ENCODE data around the gene HDAC4. TPM values are rescaled to one million over a fixed set of nuclear protein-coding genes. Genes with fewer than 3 reads are reported as not detected.

HDAC4 gene
- total and polyA plus RNA-seq, 9 donors = 7.0 to 74.0 (median 46.3) TPM

DNA sequence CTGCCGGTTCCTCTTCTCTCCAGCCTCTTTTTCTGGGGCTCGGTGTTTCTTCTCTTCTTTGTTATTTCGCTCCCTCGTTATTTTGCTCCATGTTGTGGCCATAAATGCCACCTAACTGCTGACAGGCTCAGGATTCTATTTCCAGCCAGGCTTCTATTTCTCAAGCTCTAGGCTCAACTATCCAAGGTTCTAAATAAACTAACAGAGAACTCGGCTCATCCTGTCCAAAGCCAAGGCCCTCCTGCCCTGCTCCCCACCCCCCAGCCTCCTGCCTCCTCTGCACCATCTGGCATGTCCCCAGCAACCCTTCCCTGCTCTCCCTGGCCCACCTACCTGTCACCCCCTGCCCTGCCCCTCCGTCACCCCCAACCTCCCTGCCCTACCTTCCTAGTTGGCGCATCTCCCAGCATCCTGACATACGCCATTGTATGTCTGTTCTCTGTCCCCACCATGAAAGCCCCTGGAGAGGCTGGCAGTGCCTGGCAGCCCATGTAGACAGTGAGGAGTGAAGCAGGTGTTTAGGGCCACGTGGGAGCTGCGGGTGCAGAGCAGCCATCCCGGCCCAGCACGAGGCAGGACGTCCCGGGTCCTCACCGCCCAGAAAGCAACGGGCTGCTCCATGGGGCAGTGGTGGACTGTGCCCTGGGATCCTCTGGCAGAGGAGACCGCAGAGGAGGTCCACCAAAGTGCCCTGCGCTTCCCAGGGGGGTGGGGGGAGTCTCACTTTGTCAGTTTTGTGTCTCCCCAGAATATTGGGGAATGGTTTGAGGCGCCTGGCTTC is 366.1 kb downstream of the HDAC4 start:
- TF ChIP-seq POLR2A (IDR thresholded peaks at IDR 0.05) = no peak
- no peak for DNase-seq
- Histone ChIP-seq H3K4me1 (ENCODE audit: insufficient read depth) (no peaks in the 10 kb centered on the region), H3K36me3 (no peaks in the 10 kb centered on the region), H3K9me3 (no peaks in the 10 kb centered on the region), H3K4me3 (no peak overlapping the region), H3K27ac (no peak overlapping the region), H3K27me3 (no peaks in the 10 kb centered on the region)
- 75 to 83% (median 77%) methylated on average over 19 of the region's 19 CpGs for WGBS, 3 donors
- intact Hi-C loops (cut with DNase I) = loop anchor here in 3 of 4 donors (5.0 to 10.0 kb wide), 5 partner anchors 848 to 1110 kb away; partner anchors contain the start of genes COPS9 (in 1 of the 3) and OTOS (in 1 of the 3)

DNA sequence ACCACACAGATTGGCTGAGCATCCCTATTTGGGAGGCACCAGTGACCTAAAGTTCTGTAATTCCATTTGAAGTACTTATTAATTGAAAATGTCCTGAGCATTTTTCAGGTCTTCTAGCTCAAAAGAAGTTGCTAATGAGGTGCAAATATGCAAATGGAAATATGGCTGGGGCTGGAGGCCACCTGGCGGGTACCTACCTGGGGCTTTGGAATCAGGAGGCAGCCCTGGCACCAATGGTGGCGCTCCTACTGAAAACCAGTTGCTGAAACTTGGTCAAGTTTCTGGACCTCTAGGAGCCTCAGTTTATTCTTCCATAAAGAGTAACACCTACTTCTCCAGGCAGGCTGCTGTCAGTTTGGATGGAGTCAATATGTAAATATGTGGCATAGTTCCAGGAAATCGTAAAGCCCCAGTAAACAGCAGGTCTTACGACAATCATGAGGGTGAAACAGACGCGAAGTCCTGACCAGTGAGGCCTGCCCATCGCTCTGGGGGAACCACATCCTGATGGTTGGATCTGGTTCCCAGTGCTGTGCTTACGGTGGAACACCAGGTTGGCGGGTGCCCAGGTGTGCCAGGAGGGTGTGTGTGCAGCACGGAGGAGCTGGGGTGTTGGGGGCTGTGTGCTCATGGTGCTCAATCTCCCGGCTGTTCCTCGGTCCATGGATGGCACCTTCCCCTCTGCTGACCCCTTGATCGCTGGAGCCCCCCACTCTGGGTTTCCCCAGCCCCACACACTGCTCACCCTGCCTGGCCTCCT is 366.8 kb downstream of the HDAC4 start:
- Histone ChIP-seq H3K27me3 (no peaks in the 10 kb centered on the region), H3K4me1 (ENCODE audit: insufficient read depth) (no peaks in the 10 kb centered on the region), H3K36me3 (no peaks in the 10 kb centered on the region), H3K4me3 (no peak overlapping the region), H3K9me3 (no peaks in the 10 kb centered on the region), H3K27ac (no peak overlapping the region)
- WGBS, 3 donors = 86 to 89% (median 86%) methylated on average over 13 of the region's 13 CpGs
- intact Hi-C loops (cut with DNase I) = loop anchor here in 3 of 4 donors (5.0 to 10.0 kb wide), 4 partner anchors 848 to 1111 kb away; partner anchors contain the start of genes COPS9 (in 1 of the 3) and OTOS (in 1 of the 3)
- no peak for DNase-seq
- TF ChIP-seq POLR2A (IDR thresholded peaks at IDR 0.05) (no peak), EP300 (IDR thresholded peaks at IDR 0.05) (no peak)
- TF ChIP-seq, protein P1, sequence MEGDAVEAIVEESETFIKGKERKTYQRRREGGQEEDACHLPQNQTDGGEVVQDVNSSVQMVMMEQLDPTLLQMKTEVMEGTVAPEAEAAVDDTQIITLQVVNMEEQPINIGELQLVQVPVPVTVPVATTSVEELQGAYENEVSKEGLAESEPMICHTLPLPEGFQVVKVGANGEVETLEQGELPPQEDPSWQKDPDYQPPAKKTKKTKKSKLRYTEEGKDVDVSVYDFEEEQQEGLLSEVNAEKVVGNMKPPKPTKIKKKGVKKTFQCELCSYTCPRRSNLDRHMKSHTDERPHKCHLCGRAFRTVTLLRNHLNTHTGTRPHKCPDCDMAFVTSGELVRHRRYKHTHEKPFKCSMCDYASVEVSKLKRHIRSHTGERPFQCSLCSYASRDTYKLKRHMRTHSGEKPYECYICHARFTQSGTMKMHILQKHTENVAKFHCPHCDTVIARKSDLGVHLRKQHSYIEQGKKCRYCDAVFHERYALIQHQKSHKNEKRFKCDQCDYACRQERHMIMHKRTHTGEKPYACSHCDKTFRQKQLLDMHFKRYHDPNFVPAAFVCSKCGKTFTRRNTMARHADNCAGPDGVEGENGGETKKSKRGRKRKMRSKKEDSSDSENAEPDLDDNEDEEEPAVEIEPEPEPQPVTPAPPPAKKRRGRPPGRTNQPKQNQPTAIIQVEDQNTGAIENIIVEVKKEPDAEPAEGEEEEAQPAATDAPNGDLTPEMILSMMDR (IDR thresholded peaks at IDR 0.05) = no peak

DNA sequence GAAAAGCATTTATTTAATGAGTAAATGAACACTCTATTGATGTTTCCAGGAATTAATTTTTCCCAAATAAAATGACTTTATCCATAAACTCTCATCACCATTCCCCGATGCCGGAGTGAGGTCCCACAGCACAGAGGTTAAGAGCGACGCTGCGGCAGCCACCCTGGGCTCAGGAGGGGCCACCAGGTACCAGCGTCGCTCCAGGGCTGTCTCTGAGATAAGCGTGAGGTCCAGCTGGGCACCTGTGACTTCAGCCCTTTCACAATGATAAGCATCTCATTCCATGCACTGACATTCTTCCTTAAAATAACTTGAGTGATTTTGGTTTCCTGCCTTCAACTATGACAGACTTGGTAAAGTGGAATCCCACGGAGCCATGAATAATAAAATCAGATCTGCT is 370.9 kb downstream of the HDAC4 start:
- no peak for TF ChIP-seq POLR2A (IDR thresholded peaks at IDR 0.05)
- TF ChIP-seq EP300 (IDR thresholded peaks at IDR 0.05) = no peak
- TF ChIP-seq, protein P1 (IDR thresholded peaks at IDR 0.05) = no peak
- DNase-seq = peak in 1 of 5 donors; percentile 7
- 78 to 82% (median 79%) methylated on average over 9 of the region's 9 CpGs for WGBS, 3 donors
- H3K27ac ChIP-seq = no peak overlapping the region
- H3K36me3 ChIP-seq = no peaks in the 10 kb centered on the region
- no peaks in the 10 kb centered on the region for H3K27me3 ChIP-seq
- H3K4me1 ChIP-seq (ENCODE audit: insufficient read depth) = no peaks in the 10 kb centered on the region
- intact Hi-C loops (cut with DNase I) = loop anchor here in 3 of 4 donors (5.0 to 10.0 kb wide), 4 partner anchors 852 to 1115 kb away; partner anchors contain the start of genes COPS9 (in 1 of the 3) and OTOS (in 1 of the 3)
- no peak overlapping the region for H3K4me3 ChIP-seq
- H3K9me3 ChIP-seq = no peaks in the 10 kb centered on the region

DNA sequence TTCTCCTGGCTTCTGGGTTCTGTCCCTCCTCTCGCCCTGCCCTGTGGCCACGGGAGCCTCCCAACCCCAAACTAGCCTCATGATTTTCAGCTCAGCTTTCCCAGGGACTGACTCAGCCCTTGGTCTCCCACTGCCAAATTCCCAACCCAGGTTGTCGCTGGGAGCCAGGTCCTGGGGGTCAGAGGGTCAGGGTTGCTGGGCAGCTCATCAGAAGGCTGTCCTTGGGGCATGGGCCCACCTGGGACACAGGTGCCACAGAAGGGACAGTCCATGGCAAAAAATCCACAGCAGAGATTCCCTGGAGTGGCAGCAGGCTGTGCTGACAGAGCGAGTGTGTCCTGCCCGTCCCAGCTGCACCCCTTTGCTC is 372.6 kb downstream of the HDAC4 start:
- no peak overlapping the region for H3K4me3 ChIP-seq
- H3K4me1 ChIP-seq (ENCODE audit: insufficient read depth) = peaks cover 2% of the 10 kb centered on the region
- no peaks in the 10 kb centered on the region for H3K27me3 ChIP-seq
- no peaks in the 10 kb centered on the region for H3K9me3 ChIP-seq
- H3K36me3 ChIP-seq = no peaks in the 10 kb centered on the region
- 71 to 81% (median 72%) methylated on average over 5 of the region's 5 CpGs for WGBS, 3 donors
- intact Hi-C loops (cut with DNase I) = no loop called here
- TF ChIP-seq, protein P1 (IDR thresholded peaks at IDR 0.05) = no peak
- TF ChIP-seq POLR2A (IDR thresholded peaks at IDR 0.05) (no peak), EP300 (IDR thresholded peaks at IDR 0.05) (no peak)
- no peak overlapping the region for H3K27ac ChIP-seq
- DNase-seq = peak in 1 of 5 donors; percentile 26
